MM.1S (cell line): Measurements from ENCODE around the gene BMP10.

Source experiments
- DNase-seq: peaks from one replicate; pipeline ENCODE4 v3.0.0-alpha.2; 2015
- H2AFZ ChIP-seq: fragments of 300-600 bp; sonication (generic); 2 replicates; pipeline ENCODE4 v1.6.0; 2016; ENCODE audit warnings: antibody characterized with exemption, low read length
- H3F3A ChIP-seq: fragments of 300-600 bp; sonication (generic); 2 replicates; pipeline ENCODE4 v1.6.1; 2016; ENCODE audit warnings: mild to moderate bottlenecking, antibody characterized with exemption, low read length, moderate library complexity, mixed read lengths; ENCODE audit not compliant: insufficient read depth
- H3K27ac ChIP-seq: fragments of 300-600 bp; sonication (generic); 2 replicates; pipeline ENCODE4 v1.5.1; 2016; ENCODE audit warnings: mild to moderate bottlenecking, low read length
- H3K27me3 ChIP-seq: fragments of 300-600 bp; sonication (generic); replicated peaks from 2 replicates; pipeline ENCODE4 v1.6.0; 2016; ENCODE audit warnings: low read length; ENCODE audit not compliant: insufficient read depth
- H3K36me3 ChIP-seq: fragments of 300-600 bp; sonication (generic); replicated peaks from 2 replicates; pipeline ENCODE4 v1.6.1; 2016; ENCODE audit warnings: mild to moderate bottlenecking, low read length, mixed read lengths; ENCODE audit not compliant: insufficient read depth
- H3K4me1 ChIP-seq: fragments of 300-600 bp; sonication (generic); 2 replicates; pipeline ENCODE4 v1.6.1; 2016; ENCODE audit warnings: low read length, mixed read lengths
- H3K4me2 ChIP-seq: fragments of 300-600 bp; sonication (generic); 2 replicates; pipeline ENCODE4 v1.6.0; 2016; ENCODE audit warnings: low read depth, low read length
- H3K4me3 ChIP-seq: fragments of 300-600 bp; sonication (generic); 2 replicates; pipeline ENCODE4 v1.5.1; 2016; ENCODE audit warnings: low read length, mixed read lengths
- H3K79me2 ChIP-seq: fragments of 300-600 bp; sonication (generic); 2 replicates; pipeline ENCODE4 v1.6.1; 2016; ENCODE audit warnings: mixed run types, low read length, mixed read lengths
- H3K9ac ChIP-seq: fragments of 300-600 bp; sonication (generic); 2 replicates; pipeline ENCODE4 v1.6.1; 2016; ENCODE audit warnings: low read length, mixed read lengths
- H3K9me2 ChIP-seq: fragments of 300-600 bp; sonication (generic); replicated peaks from 2 replicates; pipeline ENCODE4 v1.6.1; 2016; ENCODE audit warnings: mild to moderate bottlenecking, low read length, mixed read lengths; ENCODE audit not compliant: insufficient read depth
- H3K9me3 ChIP-seq: fragments of 300-600 bp; sonication (generic); replicated peaks from 2 replicates; pipeline ENCODE4 v1.6.1; 2016; ENCODE audit warnings: mild to moderate bottlenecking, low read length, mixed read lengths; ENCODE audit not compliant: insufficient read depth
- H4K20me1 ChIP-seq: fragments of 300-600 bp; sonication (generic); 2 replicates; pipeline ENCODE4 v1.6.1; 2016; ENCODE audit warnings: mild to moderate bottlenecking, low read length, moderate library complexity, mixed read lengths; ENCODE audit not compliant: insufficient read depth
- EZH2 ChIP-seq: fragments of 300-600 bp; sonication (generic); optimal IDR thresholded peaks from 2 replicates; pipeline ENCODE3; 2017; ENCODE audit warnings: low read depth, mild to moderate bottlenecking, antibody characterized with exemption, low read length, mixed read lengths
- EZH2phosphoT487 ChIP-seq: fragments of 300-600 bp; sonication (generic); IDR thresholded peaks from 2 replicates; pipeline ENCODE4 v1.6.1; 2018; ENCODE audit warnings: antibody characterized with exemption, low read length
- TF ChIP-seq, protein P1 (sequence below): fragments of 300-600 bp; sonication (generic); IDR thresholded peaks from 2 replicates; pipeline ENCODE4 v1.5.1; 2016; ENCODE audit warnings: antibody characterized with exemption, low read length, mixed read lengths

Gene BMP10

DNA sequence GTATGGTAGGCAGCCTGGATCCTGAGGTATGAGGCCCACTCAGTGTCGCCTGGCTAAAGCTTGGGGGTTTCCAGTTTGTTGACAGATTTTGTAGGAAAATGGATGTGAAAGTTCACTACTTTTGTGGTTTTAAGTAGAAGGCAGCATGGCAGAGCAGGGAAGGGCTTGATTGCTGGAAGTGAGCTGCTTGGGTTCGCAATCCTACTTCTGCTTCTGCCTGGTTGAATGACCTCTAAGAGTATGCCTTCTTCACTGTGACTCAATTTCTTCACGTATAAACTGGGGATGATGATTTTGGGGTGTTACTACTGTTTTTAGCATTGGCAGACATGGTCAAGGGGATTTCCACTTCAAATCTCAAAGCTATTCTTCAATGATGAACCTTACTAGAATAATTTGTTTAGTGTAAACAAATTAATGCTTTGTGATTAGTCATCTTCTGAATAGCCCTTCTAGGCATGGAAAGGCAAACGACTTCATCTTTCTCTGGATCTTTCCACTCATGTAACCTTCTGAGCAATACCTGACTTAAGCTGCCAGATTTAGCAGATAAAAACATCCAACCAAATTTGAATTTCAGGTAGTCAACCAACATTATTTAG is 13.2 kb downstream of the BMP10 start:
- Histone ChIP-seq H3K4me3 (no peak overlapping the region), H3K4me2 (no peak overlapping the region), H3K4me1 (peaks cover 20% of the 10 kb centered on the region), H3F3A (no peaks in the 10 kb centered on the region), H2AFZ (no peak overlapping the region), H3K9me3 (no peaks in the 10 kb centered on the region), H3K27ac (no peak overlapping the region), H3K36me3 (no peaks in the 10 kb centered on the region), H4K20me1 (no peaks in the 10 kb centered on the region), H3K27me3 (no peaks in the 10 kb centered on the region), H3K9ac (no peak overlapping the region), H3K9me2 (no peaks in the 10 kb centered on the region), H3K79me2 (no peaks in the 10 kb centered on the region)
- TF ChIP-seq, protein P1, sequence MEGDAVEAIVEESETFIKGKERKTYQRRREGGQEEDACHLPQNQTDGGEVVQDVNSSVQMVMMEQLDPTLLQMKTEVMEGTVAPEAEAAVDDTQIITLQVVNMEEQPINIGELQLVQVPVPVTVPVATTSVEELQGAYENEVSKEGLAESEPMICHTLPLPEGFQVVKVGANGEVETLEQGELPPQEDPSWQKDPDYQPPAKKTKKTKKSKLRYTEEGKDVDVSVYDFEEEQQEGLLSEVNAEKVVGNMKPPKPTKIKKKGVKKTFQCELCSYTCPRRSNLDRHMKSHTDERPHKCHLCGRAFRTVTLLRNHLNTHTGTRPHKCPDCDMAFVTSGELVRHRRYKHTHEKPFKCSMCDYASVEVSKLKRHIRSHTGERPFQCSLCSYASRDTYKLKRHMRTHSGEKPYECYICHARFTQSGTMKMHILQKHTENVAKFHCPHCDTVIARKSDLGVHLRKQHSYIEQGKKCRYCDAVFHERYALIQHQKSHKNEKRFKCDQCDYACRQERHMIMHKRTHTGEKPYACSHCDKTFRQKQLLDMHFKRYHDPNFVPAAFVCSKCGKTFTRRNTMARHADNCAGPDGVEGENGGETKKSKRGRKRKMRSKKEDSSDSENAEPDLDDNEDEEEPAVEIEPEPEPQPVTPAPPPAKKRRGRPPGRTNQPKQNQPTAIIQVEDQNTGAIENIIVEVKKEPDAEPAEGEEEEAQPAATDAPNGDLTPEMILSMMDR: no peak
- TF ChIP-seq EZH2 (no peak), EZH2phosphoT487 (no peak)
- no peak for DNase-seq

DNA sequence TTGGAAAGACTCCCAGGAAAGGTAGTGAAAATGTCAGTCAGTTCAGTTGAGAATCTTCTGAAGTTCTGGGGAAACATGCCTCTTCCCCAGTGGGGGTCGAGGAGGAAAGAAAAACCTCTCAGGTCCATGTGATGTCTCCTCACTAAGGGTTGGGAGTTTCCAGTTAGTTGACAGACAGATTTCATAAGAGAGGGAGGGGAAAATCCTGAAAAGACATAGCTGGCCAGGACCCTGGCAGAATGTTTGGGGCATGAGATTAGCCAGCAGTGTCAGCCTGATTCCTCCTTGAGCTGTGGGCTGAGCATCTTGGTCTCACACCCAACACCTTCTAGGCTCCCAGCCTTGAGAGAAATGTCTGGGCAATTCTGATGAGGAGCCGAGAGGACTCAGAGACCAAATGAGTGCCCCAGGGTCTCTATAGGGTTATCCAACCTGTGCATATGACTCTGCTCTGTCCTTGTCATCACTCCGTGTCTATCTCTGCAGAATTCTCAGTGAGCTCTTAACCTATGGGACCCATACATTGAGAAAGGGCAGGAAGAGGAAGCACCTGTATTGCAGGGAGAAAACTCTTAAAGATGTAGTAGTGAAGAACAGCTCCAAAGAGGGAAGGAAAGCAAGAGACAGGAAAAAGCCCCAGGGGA is 13.9 kb downstream of the BMP10 start:
- H3K9ac ChIP-seq: no peak overlapping the region
- H3K27ac ChIP-seq: no peak overlapping the region
- H3K4me1 ChIP-seq: peaks cover 20% of the 10 kb centered on the region
- TF ChIP-seq, protein P1: no peak
- TF ChIP-seq EZH2: no peak
- no peak for TF ChIP-seq EZH2phosphoT487
- H3K9me3 ChIP-seq: no peaks in the 10 kb centered on the region
- H3K9me2 ChIP-seq: no peaks in the 10 kb centered on the region
- H3K27me3 ChIP-seq: no peaks in the 10 kb centered on the region
- no peaks in the 10 kb centered on the region for H3K36me3 ChIP-seq
- no peaks in the 10 kb centered on the region for H4K20me1 ChIP-seq
- H3K4me3 ChIP-seq: no peak overlapping the region
- H3F3A ChIP-seq: no peaks in the 10 kb centered on the region
- H3K79me2 ChIP-seq: no peaks in the 10 kb centered on the region
- DNase-seq: no peak
- no peak overlapping the region for H3K4me2 ChIP-seq
- no peak overlapping the region for H2AFZ ChIP-seq

DNA sequence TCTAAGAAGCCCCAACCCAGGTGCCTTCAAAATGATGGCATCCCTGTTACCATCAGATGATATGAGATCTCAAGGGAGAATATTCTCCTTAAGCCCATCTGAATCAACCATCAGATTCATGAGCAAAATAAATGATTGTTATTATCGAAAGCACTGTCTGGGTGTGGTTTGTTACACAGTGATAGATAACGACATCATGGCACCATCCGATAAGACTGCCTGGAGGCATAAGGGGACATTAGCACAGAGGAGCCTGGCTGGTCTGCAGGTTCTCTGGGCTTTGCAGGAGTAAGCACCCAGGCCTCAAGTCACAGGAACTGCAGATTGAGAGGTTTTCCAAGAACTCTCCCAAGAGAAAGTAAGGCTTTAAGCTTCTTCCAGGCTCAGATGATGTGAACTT is 15.6 kb downstream of the BMP10 start:
- Histone ChIP-seq H2AFZ (no peak overlapping the region), H3K4me3 (no peak overlapping the region), H3K27ac (no peak overlapping the region), H3K4me2 (no peak overlapping the region), H3K9me3 (no peaks in the 10 kb centered on the region), H3K36me3 (no peaks in the 10 kb centered on the region), H3F3A (no peaks in the 10 kb centered on the region), H3K27me3 (no peaks in the 10 kb centered on the region), H4K20me1 (no peaks in the 10 kb centered on the region), H3K9me2 (no peaks in the 10 kb centered on the region), H3K9ac (no peak overlapping the region), H3K4me1 (peaks cover 20% of the 10 kb centered on the region), H3K79me2 (no peaks in the 10 kb centered on the region)
- DNase-seq: no peak
- TF ChIP-seq, protein P1: no peak
- TF ChIP-seq EZH2phosphoT487 (no peak), EZH2 (no peak)
